VCaP (cell line): Measurements from ENCODE around the gene TMX1.
"Not testable (repeated sequence)": the region's sequence is repeated elsewhere in the genome, so short reads cannot be mapped to it uniquely, and the experiment has no call there.

Experiments used
- H3K27ac ChIP-seq: fragments of 450-650 bp; 2 replicates; pipeline ENCODE4 v1.5.1; 2017
- CTCF ChIP-seq: fragments of 450-650 bp; conservative IDR thresholded peaks from 2 replicates; pipeline ENCODE4 v1.5.1; 2017; ENCODE audit warnings: mild to moderate bottlenecking, moderate library complexity

TMX1 gene

GRCh38 chr14:51208982-51209381, 31.1 kb upstream of the TMX1 start:
- H3K27ac ChIP-seq = no peak overlapping the region
- TF ChIP-seq CTCF = no peak

GRCh38 chr14:51209457-51209856, 30.6 kb upstream of the TMX1 start:
- H3K27ac ChIP-seq = no peak overlapping the region
- TF ChIP-seq CTCF = no peak

GRCh38 chr14:51210594-51210993, 29.5 kb upstream of the TMX1 start:
- no peak for TF ChIP-seq CTCF
- no peak overlapping the region for H3K27ac ChIP-seq

GRCh38 chr14:51211149-51211548, 28.9 kb upstream of the TMX1 start:
- no peak overlapping the region for H3K27ac ChIP-seq
- no peak for TF ChIP-seq CTCF

DNA sequence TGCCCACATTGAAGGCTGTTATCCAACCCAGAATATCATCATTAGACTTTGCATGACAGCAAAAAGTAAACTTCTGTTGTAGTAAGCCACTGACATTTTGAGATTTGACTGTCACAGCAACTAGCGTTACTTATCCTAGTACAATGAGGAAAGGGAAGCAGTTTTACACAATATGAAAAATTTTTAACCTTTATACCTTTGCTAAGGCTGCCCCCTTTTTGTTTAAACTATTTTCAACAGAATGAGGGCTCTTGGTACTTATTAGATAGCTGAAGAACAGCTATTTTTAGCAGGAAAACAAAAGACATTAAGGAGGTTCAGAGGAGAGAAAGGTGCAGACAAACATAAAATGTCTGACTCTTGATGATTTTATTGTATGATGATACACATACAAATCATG, 23.4 kb upstream of the TMX1 start:
- no peak for TF ChIP-seq CTCF
- no peak overlapping the region for H3K27ac ChIP-seq

- no peak overlapping the region for H3K27ac ChIP-seq
- peak; percentile 83 for TF ChIP-seq CTCF
These were observed 20.3 kb upstream of the TMX1 start for GRCh38 chr14:51219473-51220448.

GRCh38 chr14:51223463-51223862, 16.6 kb upstream of the TMX1 start:
- not testable (repeated sequence) for H3K27ac ChIP-seq

DNA sequence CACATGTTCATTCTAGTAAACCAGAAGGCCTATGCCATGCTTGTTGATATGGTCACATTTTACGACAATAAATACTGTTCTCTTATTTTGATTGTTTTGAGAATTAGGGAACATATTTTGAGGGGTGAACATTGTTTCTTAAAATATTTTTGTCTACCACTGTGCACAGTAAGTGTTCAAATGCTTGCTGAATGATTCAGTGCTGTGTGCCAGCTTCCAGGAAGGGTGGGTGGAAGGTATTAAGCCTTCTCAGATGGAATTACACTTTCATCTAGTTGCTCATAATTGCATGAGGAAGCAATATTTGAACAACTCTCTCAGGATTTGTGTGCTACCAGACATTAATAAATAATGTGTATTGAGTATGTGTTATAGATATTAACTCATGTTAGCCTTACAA, 15.5 kb upstream of the TMX1 start:
- no peak for TF ChIP-seq CTCF
- no peak overlapping the region for H3K27ac ChIP-seq
